HG02852 (cell line): ENCODE results near the gene ZNG1F.
"Not testable (repeated sequence)": the region's sequence is repeated elsewhere in the genome, so short reads cannot be mapped to it uniquely, and the experiment has no call there.

Source experiments
- ATAC-seq: cut with Tn5 transposase; IDR thresholded peaks from one replicate; pipeline ENCODE4 v1.9.1; 2021; ENCODE audit warnings: mild to moderate bottlenecking, moderate library complexity; ENCODE audit not compliant: unreplicated experiment

Gene ZNG1F

GRCh38 chr9:41123812-41124211 is 65.3 kb downstream of the ZNG1F start:
- ATAC-seq, result not testable (repeated sequence)

- not testable (repeated sequence) for ATAC-seq
These were observed 65.7 kb downstream of the ZNG1F start for GRCh38 chr9:41123396-41123795.

GRCh38 chr9:41120696-41121095 is 68.4 kb downstream of the ZNG1F start:
- not testable (repeated sequence) for ATAC-seq

- not testable (repeated sequence) for ATAC-seq
These were observed 69.4 kb downstream of the ZNG1F start for GRCh38 chr9:41119719-41120118.

- not testable (repeated sequence) for ATAC-seq
These were observed 69.8 kb downstream of the ZNG1F start for GRCh38 chr9:41119311-41119710.

- not testable (repeated sequence) for ATAC-seq
These were observed 75.8 kb downstream of the ZNG1F start for GRCh38 chr9:41113348-41113747.

GRCh38 chr9:41111414-41111813 is 77.7 kb downstream of the ZNG1F start:
- not testable (repeated sequence) for ATAC-seq

- ATAC-seq, result not testable (repeated sequence)
These were observed 78.2 kb downstream of the ZNG1F start for GRCh38 chr9:41110913-41111312.

GRCh38 chr9:41109253-41109652 is 79.9 kb downstream of the ZNG1F start:
- not testable (repeated sequence) for ATAC-seq

- not testable (repeated sequence) for ATAC-seq
These were observed 80.3 kb downstream of the ZNG1F start for GRCh38 chr9:41108816-41109215.

- ATAC-seq, result not testable (repeated sequence)
These were observed 82.5 kb downstream of the ZNG1F start for GRCh38 chr9:41106472-41107116.

- not testable (repeated sequence) for ATAC-seq
These were observed 83.4 kb downstream of the ZNG1F start for GRCh38 chr9:41105557-41106253.

GRCh38 chr9:41104542-41104941 is 84.6 kb downstream of the ZNG1F start:
- ATAC-seq, result not testable (repeated sequence)

GRCh38 chr9:41100508-41100907 is 88.6 kb downstream of the ZNG1F start:
- ATAC-seq, result not testable (repeated sequence)

GRCh38 chr9:41098759-41099158 is 90.4 kb downstream of the ZNG1F start:
- ATAC-seq, result not testable (repeated sequence)

- ATAC-seq, result not testable (repeated sequence)
These were observed 94.1 kb downstream of the ZNG1F start for GRCh38 chr9:41095060-41095459.

- not testable (repeated sequence) for ATAC-seq
These were observed 94.9 kb downstream of the ZNG1F start for GRCh38 chr9:41094010-41094773.

- not testable (repeated sequence) for ATAC-seq
These were observed 98.2 kb downstream of the ZNG1F start for GRCh38 chr9:41090922-41091321.

GRCh38 chr9:41090386-41090785 is 98.7 kb downstream of the ZNG1F start:
- ATAC-seq, result not testable (repeated sequence)

GRCh38 chr9:41088450-41089059 is 100.6 kb downstream of the ZNG1F start:
- ATAC-seq, result peak; percentile 69

GRCh38 chr9:41087929-41088328 is 101.2 kb downstream of the ZNG1F start:
- not testable (repeated sequence) for ATAC-seq
